Activated naive CD4-positive, alpha-beta T cell (primary cell): Measurements from ENCODE around the gene CREB3L2.
"Not testable (repeated sequence)": the region's sequence is repeated elsewhere in the genome, so short reads cannot be mapped to it uniquely, and the experiment has no call there.

Experiments used
- DNase-seq, 4 experiments: peaks; one replicate each; lab custom pipeline; 2025; lab: John Stamatoyannopoulos, UW

The CREB3L2 gene, protein sequence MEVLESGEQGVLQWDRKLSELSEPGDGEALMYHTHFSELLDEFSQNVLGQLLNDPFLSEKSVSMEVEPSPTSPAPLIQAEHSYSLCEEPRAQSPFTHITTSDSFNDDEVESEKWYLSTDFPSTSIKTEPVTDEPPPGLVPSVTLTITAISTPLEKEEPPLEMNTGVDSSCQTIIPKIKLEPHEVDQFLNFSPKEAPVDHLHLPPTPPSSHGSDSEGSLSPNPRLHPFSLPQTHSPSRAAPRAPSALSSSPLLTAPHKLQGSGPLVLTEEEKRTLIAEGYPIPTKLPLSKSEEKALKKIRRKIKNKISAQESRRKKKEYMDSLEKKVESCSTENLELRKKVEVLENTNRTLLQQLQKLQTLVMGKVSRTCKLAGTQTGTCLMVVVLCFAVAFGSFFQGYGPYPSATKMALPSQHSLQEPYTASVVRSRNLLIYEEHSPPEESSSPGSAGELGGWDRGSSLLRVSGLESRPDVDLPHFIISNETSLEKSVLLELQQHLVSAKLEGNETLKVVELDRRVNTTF

DNA sequence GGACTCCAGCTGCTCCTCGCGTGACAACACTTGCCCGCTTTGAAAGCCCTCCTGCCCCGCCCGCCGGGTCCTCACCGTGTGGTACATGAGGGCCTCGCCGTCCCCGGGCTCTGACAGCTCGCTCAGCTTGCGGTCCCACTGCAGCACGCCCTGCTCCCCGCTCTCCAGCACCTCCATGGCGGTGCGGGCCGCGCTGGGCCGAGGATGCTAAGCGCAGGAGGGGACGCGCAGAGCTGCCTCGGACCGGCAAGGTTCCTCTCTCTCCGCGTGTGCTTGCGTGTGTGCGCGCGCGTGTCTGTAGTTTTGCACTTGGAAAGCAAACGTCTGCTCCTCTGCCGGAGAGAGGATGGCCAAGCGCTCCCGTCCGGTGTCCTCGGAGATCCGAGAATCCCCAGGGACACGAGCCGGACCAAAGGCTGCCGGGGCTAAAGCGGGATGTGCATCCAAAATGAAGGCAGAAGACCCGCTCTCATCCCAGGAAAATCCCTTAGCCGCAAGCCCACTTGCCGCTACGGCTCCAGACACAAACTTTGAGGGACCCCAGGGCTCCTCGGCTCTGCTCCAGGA, at the start of gene CREB3L2:
TSS of gene CREB3L2 (minus strand) at position 558 of the 567 bp plus-strand sequence. CDS start at position 177, 381 bp downstream.
- peak; percentile 14 to 53 (median 38) for DNase-seq

GRCh38 chr7:138049505-138050116, 47.7 kb upstream of the CREB3L2 start:
- DNase-seq, result no peak

- no peak for DNase-seq
Measured at GRCh38 chr7:138047907-138048306, 46.0 kb upstream of the CREB3L2 start.

GRCh38 chr7:138044897-138045296, 43.0 kb upstream of the CREB3L2 start:
- no peak for DNase-seq

GRCh38 chr7:138040063-138040462, 38.2 kb upstream of the CREB3L2 start:
- DNase-seq, result not testable (repeated sequence)

DNA sequence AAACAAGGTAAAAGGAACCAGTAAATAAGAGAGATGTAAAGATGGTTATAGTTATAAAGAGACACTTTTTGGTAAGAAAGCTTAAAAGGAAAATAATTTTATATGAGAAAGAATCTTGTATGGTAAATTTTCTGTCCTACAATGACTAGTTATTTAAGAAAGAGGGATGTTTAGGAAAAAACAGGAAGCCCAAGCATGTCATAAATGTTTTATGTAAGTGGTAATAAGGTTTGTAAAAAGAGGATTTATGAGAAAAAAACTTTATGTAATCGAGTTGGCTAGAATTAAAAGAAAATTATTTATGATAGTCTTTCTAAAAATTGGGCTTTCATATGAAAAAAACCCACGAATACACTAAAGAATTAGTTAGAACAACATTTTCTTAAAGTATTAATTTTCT, 34.2 kb upstream of the CREB3L2 start:
- DNase-seq, result no peak

DNA sequence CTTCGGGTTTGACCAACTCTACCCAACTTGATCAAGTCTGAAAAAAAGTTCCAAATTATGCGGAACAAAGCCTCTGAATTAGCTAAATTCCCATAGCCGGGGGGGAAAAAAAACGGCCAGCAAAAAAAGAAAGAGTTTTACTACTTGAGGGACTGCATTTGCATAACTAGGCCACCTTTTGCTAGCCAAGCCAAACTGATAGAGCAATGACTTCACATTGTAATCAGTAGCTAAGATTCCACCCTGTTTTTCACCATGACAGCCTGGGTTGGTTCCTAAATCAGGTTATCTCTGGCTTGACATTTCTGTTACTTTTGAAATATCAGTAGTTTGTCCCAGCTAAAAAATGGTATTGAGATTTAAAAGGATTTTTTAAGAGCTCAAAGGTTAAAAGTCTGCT, 31.4 kb upstream of the CREB3L2 start:
- no peak for DNase-seq

DNA sequence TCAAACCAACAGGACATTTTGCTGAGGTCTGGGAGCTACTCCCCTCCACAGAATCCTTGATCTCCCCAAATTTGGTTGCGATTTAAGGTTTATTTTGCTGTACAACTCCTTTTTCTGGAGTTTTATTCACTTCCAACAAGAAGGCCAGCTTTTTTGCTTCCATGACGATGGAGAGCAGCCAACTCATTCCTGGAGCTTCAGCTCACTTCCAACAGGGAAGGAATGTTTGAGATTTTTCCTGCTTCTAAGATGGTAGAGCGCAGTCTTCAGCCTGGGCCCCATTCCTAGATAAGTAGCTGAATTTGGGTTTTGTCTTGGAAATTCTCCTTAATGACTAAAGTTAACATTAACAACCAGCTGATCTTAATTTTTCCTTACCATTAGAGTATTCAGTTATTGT, 30.9 kb upstream of the CREB3L2 start:
- no peak for DNase-seq

- no peak for DNase-seq
Measured at GRCh38 chr7:138032186-138032585, 30.3 kb upstream of the CREB3L2 start.

DNA sequence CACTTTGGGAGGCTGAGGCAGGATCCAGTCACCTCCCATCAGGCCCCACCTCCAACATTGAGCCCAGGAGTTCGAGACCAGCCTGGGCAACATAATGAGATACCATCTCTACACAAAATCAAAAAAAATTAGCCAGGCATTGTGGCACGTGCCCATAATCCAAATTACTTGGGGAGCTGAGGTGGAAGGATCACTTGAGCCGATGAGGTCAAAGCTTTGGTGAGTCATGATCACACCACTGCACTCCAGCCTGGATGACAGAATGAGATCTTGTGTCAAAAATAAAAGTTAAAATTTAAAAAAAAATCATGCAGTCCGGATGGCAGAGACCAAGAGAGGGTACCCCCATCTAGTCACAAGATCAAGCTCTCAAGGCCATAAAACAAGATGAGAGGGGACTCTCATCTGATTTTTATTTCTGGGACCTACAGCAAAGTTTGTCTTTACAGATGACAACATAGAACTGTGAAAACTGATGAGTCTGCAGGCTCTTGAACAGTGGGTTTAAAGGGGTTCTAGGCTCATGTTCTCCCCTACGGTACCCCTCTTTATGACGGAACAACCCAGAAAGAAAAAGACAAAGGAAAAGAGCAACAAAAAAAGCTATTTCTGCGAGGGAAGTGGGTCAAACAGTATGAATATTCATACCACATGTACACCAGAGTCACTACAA, 28.9 kb upstream of the CREB3L2 start:
- DNase-seq, result no peak

- no peak for DNase-seq
Measured at GRCh38 chr7:138029941-138030340, 28.1 kb upstream of the CREB3L2 start.

- no peak for DNase-seq
Measured at GRCh38 chr7:138029126-138029525, 27.2 kb upstream of the CREB3L2 start.

DNA sequence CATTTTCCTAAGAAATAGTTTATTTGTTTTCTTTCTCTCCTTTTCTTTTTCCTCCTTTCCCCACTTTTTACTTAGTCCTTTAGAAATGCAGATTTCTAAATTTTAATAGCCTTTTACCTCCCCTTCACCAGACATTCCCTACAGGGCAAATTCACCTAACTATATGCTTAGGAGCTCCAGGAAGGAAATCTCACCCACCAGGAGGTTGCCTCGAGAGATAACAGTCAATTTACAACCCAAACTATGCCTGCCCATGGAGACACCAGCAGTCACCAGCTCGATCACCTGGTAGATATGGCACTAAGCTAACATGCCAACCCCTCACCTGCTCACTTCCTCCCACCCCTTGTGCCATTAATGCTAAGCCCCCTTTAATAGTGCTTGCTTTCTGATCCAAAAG, 25.2 kb upstream of the CREB3L2 start:
- DNase-seq, result no peak

GRCh38 chr7:138025215-138026186, 23.6 kb upstream of the CREB3L2 start:
- DNase-seq, result no peak

- no peak for DNase-seq
Measured at GRCh38 chr7:138024765-138025164, 22.9 kb upstream of the CREB3L2 start.

GRCh38 chr7:138024343-138024691, 22.4 kb upstream of the CREB3L2 start:
- DNase-seq, result no peak

GRCh38 chr7:138023618-138024342, 21.9 kb upstream of the CREB3L2 start:
- DNase-seq, result no peak

GRCh38 chr7:138021889-138022288, 20.0 kb upstream of the CREB3L2 start:
- DNase-seq, result no peak

DNA sequence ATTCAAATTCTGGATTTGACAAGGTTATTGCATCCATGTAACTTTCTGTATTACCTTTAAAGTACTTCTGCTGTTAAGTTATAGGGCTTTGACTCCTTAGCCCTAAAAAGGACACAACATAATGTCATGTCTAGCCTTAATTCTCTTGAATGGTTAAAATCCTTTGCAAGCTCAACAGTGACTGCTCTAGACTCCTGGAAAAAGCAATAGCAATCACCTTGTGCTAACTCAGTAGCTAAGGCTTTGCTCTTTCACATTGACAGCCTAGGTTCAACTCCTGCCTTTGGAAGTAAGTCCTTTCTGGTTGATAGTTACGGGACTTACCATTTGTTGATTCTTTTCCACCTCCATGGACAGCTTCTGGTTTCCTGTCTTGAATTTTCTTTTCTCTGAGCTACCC, 16.1 kb upstream of the CREB3L2 start:
- no peak for DNase-seq

DNA sequence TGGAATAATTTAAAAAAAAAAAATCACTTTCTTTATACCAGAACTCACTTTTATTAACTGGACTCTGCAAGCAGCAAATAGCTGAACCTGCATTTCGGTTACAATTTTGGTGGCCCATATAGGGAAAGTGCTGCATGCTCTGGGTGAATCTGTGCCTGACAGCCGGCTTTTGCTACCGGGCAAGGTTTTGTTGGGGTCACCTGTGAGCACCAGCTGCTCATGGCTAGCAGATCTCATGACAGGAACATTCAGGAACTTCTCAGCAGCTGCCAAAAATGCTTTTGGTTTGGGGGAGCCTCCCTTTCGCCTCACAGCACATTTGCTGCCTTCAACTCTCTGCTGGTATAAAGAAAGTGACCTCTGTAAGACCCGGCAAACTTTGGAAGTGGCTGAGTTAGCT, 13.2 kb upstream of the CREB3L2 start:
- no peak for DNase-seq

- no peak for DNase-seq
Measured at GRCh38 chr7:138014686-138015085, 12.8 kb upstream of the CREB3L2 start.
